DOHH2 (cell line): ENCODE results near the gene HECW1.

Source experiments
- H3F3A ChIP-seq: fragments of 200-600 bp; sonication (generic), shearing (Covaris generic); 2 replicates; pipeline ENCODE4 v1.6.0; 2016; ENCODE audit warnings: antibody characterized with exemption, mild to moderate bottlenecking; ENCODE audit not compliant: control insufficient read depth, insufficient read depth
- H3K27ac ChIP-seq: fragments of 200-600 bp; sonication (generic); 2 replicates; pipeline ENCODE4 v1.5.1; 2014; ENCODE audit warnings: low read depth, mild to moderate bottlenecking, low read length, moderate library complexity
- H3K27me3 ChIP-seq: fragments of 200-600 bp; sonication (generic); 2 replicates; pipeline ENCODE4 v1.6.1; 2014; ENCODE audit warnings: mild to moderate bottlenecking, low read length, mixed read lengths; ENCODE audit not compliant: control insufficient read depth
- H3K36me3 ChIP-seq: fragments of 200-600 bp; sonication (generic); 2 replicates; pipeline ENCODE4 v1.6.1; 2014; ENCODE audit warnings: mild to moderate bottlenecking, low read length, moderate library complexity, mixed read lengths; ENCODE audit not compliant: control insufficient read depth
- H3K4me1 ChIP-seq: fragments of 200-600 bp; sonication (generic); 2 replicates; pipeline ENCODE4 v1.6.1; 2014; ENCODE audit warnings: mild to moderate bottlenecking, low read length, mixed read lengths; ENCODE audit not compliant: control insufficient read depth
- H3K4me2 ChIP-seq: fragments of 200-600 bp; sonication (generic); 2 replicates; pipeline ENCODE4 v1.6.0; 2014; ENCODE audit warnings: mild to moderate bottlenecking, low read length, moderate library complexity
- H3K4me3 ChIP-seq: fragments of 200-600 bp; sonication (generic); 2 replicates; pipeline ENCODE4 v1.5.1; 2014; ENCODE audit warnings: mild to moderate bottlenecking, low read length, mixed read lengths
- H3K79me2 ChIP-seq: fragments of 200-600 bp; sonication (generic); 2 replicates; pipeline ENCODE4 v1.6.1; 2014; ENCODE audit warnings: mild to moderate bottlenecking, low read length, mixed read lengths; ENCODE audit not compliant: control insufficient read depth
- H3K9me2 ChIP-seq: fragments of 200-600 bp; sonication (generic); replicated peaks from 2 replicates; pipeline ENCODE4 v1.6.1; 2014; ENCODE audit warnings: mild to moderate bottlenecking, low read length, mixed read lengths; ENCODE audit not compliant: control insufficient read depth
- H3K9me3 ChIP-seq: fragments of 200-600 bp; sonication (generic); 2 replicates; pipeline ENCODE4 v1.6.1; 2014; ENCODE audit warnings: antibody characterized with exemption, low read length, mixed read lengths; ENCODE audit not compliant: control insufficient read depth, insufficient read depth
- H4K20me1 ChIP-seq: fragments of 200-600 bp; sonication (generic); 2 replicates; pipeline ENCODE4 v1.6.0; 2014; ENCODE audit warnings: low read depth, mild to moderate bottlenecking, antibody characterized with exemption, low read length, moderate library complexity; ENCODE audit not compliant: control insufficient read depth, insufficient read depth
- EZH2phosphoT487 ChIP-seq: fragments of 200-600 bp; sonication (generic); IDR thresholded peaks from 2 replicates; pipeline ENCODE4 v1.6.1; 2017; ENCODE audit warnings: borderline replicate concordance, mild to moderate bottlenecking, antibody characterized with exemption, low read length, moderate library complexity, mixed read lengths
- TF ChIP-seq, protein P1 (sequence below): fragments of 200-600 bp; sonication (generic); IDR thresholded peaks from one replicate; pipeline ENCODE4 v1.5.1; 2014; ENCODE audit warnings: antibody characterized with exemption, mild to moderate bottlenecking, low read depth, low read length; ENCODE audit not compliant: poor library complexity, severe bottlenecking

The HECW1 gene

DNA sequence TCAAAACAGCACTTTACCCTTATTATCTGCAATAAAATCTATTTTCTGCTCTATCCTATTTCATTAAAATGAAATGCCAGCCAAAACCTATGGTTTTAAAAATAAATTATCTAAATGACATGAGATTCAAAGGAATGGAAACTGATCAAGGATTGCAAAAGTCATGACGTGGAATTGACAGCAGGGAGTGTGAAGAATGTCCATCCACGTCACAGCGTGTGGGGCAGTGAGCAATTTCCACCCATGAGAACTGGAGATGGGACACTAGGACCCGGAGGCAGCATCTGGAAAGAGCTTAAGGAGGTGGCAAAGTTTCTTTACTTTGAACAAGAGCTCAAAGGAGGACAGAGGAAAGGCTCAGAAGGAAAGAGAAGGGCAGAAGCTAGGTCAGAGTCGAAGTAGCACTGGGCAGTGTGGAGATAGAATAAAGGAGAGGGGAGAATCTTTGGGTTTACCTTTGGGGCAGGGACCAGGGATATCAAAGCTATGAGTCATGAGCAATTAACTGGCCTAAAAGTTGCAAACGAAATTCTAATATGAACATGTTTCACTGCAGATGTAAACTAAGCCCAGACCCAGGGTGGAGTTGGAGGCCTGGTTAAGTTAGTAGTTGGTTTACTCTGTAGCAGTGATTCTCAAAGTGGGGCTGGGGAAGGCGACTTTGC is 445.5 kb downstream of the HECW1 start:
- no peak overlapping the region for H3K27ac ChIP-seq
- no peaks in the 10 kb centered on the region for H3K36me3 ChIP-seq
- no peak overlapping the region for H3K4me3 ChIP-seq
- TF ChIP-seq, protein P1, sequence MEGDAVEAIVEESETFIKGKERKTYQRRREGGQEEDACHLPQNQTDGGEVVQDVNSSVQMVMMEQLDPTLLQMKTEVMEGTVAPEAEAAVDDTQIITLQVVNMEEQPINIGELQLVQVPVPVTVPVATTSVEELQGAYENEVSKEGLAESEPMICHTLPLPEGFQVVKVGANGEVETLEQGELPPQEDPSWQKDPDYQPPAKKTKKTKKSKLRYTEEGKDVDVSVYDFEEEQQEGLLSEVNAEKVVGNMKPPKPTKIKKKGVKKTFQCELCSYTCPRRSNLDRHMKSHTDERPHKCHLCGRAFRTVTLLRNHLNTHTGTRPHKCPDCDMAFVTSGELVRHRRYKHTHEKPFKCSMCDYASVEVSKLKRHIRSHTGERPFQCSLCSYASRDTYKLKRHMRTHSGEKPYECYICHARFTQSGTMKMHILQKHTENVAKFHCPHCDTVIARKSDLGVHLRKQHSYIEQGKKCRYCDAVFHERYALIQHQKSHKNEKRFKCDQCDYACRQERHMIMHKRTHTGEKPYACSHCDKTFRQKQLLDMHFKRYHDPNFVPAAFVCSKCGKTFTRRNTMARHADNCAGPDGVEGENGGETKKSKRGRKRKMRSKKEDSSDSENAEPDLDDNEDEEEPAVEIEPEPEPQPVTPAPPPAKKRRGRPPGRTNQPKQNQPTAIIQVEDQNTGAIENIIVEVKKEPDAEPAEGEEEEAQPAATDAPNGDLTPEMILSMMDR = no peak
- TF ChIP-seq EZH2phosphoT487 = no peak
- no peaks in the 10 kb centered on the region for H3K9me2 ChIP-seq
- H3F3A ChIP-seq = no peaks in the 10 kb centered on the region
- H3K9me3 ChIP-seq = no peaks in the 10 kb centered on the region
- H3K4me1 ChIP-seq = no peaks in the 10 kb centered on the region
- H4K20me1 ChIP-seq = no peaks in the 10 kb centered on the region
- peaks cover 33% of the 10 kb centered on the region for H3K27me3 ChIP-seq
- no peaks in the 10 kb centered on the region for H3K79me2 ChIP-seq
- H3K4me2 ChIP-seq = no peak overlapping the region

DNA sequence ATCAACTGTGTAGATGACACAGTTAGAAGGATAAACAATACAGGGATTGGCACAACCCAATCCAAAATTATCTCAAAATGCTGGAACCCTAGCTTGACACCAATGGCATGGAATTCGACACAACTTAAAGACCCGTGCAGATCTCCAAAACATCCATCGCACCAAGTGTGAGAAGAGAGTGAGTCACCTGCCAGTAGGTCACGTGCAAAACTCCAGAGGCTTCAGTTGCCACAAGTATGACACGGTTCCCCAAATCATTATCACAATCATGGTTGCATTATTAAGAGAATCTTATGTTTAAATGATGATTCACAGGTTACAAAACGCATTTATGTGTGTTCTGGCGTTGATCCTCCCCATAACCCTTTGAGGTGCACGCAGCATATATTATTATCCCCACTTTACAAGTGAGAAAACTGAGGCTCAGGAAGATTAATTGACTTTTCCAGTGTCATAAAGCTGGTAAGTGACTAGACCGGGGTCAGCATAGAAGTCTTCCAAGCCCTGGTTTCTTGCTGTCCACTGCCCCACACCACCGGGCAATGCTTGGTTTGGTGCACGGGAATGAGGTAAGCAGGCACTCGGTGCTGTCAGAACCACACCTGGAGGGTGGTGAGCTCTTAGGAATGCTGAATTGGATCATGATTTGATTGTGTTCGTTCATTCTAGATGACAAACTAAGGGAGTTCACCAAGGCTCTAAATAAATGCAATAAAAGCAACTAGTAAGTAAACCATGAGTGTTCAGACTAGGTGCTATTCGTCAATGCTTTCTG is 446.9 kb downstream of the HECW1 start:
- TF ChIP-seq, protein P1 = no peak
- TF ChIP-seq EZH2phosphoT487 = no peak
- Histone ChIP-seq H3K4me2 (no peak overlapping the region), H3K27ac (no peak overlapping the region), H3K79me2 (no peaks in the 10 kb centered on the region), H3K4me3 (no peak overlapping the region), H3K9me2 (no peaks in the 10 kb centered on the region), H4K20me1 (no peaks in the 10 kb centered on the region), H3K36me3 (no peaks in the 10 kb centered on the region), H3K27me3 (peaks cover 33% of the 10 kb centered on the region), H3F3A (no peaks in the 10 kb centered on the region), H3K4me1 (no peaks in the 10 kb centered on the region), H3K9me3 (no peaks in the 10 kb centered on the region)

GRCh38 chr7:43559946-43560335 is 447.5 kb downstream of the HECW1 start:
- no peak overlapping the region for H3K4me3 ChIP-seq
- no peak for TF ChIP-seq EZH2phosphoT487
- TF ChIP-seq, protein P1 = no peak
- peaks cover 35% of the 10 kb centered on the region for H3K27me3 ChIP-seq
- H4K20me1 ChIP-seq = no peaks in the 10 kb centered on the region
- H3K79me2 ChIP-seq = no peaks in the 10 kb centered on the region
- no peaks in the 10 kb centered on the region for H3K9me3 ChIP-seq
- no peak overlapping the region for H3K4me2 ChIP-seq
- H3K36me3 ChIP-seq = no peaks in the 10 kb centered on the region
- H3K27ac ChIP-seq = no peak overlapping the region
- H3K9me2 ChIP-seq = no peaks in the 10 kb centered on the region
- H3K4me1 ChIP-seq = no peaks in the 10 kb centered on the region
- H3F3A ChIP-seq = no peaks in the 10 kb centered on the region
